A549 treated with CORT108297 at 1 μM for 4 hours (cell line): ENCODE results near the gene RBMXL3. TPM values are rescaled to one million over a fixed set of nuclear protein-coding genes. Genes with fewer than 3 reads are reported as not detected.

Experiments used
- total RNA-seq: library from RNA; stranded (reverse); fragments of 200-300 nt; extraction: Qiagen RNA extraction; gene quantifications from 5 replicates; pipeline ENCODE4 v1.2.3, GENCODE V29; 2022

RBMXL3 gene
- total RNA-seq = not detected in 5 replicates

DNA sequence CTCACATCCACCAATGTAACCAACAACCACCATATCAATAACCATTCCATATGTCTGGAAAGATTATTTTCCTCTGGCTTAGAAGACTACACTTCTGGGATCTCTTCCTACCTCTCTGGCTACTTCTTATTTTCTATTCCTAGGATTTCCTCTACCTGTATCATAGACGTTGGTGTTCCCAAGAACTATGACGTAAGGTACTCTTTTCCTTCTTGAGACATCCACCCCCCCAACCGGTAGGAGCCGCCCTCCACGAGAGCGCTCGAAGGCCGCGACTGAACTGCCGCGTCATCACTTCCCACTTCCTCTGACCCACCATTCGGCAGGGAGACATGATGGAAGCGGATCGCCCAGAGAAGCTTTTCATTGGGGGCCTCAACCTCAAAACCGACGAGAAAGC, at the start of gene RBMXL3:
Gene RBMXL3, plus strand, starts transcription at position 301 of the 400 bp plus-strand sequence. Its CDS starts 32 bp downstream, at position 333.

DNA sequence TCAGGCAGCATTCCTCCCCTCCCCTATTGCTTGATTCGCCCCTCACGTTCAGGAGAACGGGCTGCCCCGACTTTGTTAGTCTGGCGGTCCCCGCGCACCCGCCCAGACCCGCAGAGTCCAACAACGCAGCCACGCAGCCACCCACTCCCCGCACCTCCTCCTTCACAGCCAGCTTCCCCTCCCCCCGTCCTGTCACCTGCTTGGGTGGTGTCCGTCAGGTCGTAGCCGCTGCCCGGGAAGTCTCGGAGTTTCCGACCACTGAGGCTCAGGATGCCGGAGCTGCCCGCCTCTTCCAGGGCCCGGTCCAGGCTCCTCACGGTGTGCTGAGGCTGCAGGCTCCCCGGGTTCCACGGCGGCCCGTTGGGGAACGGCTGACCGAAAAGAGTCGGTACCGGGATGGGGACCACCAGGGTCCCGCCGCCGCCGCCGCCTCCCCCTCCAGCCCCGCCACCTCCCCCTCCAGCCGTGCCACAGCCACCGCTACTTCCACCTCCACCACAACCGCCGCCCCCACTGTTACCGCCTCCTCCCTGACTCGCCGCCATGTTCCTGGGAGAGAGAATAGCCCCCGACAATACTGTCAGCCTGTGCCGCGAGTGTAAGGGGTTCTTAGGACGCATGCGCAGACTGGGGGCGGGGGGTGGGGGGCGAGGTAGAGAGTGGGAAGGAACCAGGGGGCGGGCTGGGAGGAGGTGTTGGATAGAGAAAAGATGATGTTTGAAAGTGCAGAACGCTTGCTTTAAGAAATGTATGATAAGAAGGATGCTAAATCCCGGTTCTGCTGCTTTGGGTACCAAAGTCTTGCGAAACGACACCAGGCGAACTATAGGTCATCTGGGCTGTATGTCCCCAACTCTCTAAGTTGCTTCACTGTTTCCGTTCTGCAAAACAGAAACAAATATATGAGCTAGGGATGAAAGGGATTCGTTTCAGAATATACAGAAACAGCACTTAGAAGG, 44.6 kb downstream of the RBMXL3 start, which contains the start of gene LRCH2:
Gene LRCH2, minus strand, starts transcription at position 600 of the 959 bp plus-strand sequence. Its CDS starts 55 bp downstream, at position 545.

Other genes with a start within 250 kb of the RBMXL3 start
- 0.06 to 0.08 TPM (median 0.06 TPM) in 3 of 5 replicates, not detected in the others for gene IL13RA2, start 171.8 kb upstream of the RBMXL3 start, total RNA-seq
- 0.02 to 0.03 TPM (median 0.02 TPM) in 3 of 5 replicates, not detected in the others for gene LRCH2, start 44.7 kb downstream of the RBMXL3 start, total RNA-seq
- gene LUZP4, start 100.3 kb downstream of the RBMXL3 start, total RNA-seq = not detected in 5 replicates